ENCODE results near the gene ADAMTS2. TPM values are rescaled to one million over a fixed set of nuclear protein-coding genes. Genes with fewer than 3 reads are reported as not detected.

Gene ADAMTS2
- total RNA-seq, 1 donor from 2014 or later = 6.1 TPM

DNA sequence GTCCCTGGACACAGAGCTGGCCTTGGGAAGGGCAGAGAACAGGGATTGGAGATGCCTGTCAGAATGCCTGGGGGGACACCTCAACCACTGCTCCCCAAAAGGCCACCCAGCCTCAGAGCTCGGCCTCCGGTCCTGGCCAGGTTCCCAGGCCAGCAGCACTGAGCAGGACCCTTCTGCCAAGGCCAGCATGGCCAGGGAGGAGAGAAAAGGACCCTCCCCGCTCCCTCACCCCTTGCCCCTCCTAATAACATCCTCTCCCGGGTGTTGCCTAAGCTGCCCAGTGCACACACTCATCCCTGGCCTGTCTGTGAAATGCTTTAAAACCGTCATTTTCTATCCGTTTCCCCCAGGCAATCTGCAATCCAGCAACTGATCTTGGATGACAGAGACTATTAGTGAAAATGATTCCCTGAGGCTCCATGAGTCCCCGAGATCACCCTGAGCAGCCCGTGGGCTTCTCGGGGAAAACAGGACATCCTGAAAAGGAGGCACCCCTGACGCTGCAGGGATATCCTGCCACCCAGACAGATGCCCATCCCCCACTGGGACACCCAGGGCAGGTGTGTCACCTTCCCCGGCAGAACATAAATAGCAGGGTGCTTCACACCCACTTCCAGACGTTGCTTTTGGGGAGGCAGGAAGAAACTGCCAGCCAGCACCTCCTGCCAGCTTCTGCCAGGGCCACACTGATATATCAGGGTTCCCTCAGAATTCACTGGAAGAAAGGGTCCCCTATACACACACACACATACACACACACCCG is 75.3 kb downstream of the ADAMTS2 start:
- no peak for DNase-seq (ENCODE audit: extremely low read depth, low read depth, low spot score)

DNA sequence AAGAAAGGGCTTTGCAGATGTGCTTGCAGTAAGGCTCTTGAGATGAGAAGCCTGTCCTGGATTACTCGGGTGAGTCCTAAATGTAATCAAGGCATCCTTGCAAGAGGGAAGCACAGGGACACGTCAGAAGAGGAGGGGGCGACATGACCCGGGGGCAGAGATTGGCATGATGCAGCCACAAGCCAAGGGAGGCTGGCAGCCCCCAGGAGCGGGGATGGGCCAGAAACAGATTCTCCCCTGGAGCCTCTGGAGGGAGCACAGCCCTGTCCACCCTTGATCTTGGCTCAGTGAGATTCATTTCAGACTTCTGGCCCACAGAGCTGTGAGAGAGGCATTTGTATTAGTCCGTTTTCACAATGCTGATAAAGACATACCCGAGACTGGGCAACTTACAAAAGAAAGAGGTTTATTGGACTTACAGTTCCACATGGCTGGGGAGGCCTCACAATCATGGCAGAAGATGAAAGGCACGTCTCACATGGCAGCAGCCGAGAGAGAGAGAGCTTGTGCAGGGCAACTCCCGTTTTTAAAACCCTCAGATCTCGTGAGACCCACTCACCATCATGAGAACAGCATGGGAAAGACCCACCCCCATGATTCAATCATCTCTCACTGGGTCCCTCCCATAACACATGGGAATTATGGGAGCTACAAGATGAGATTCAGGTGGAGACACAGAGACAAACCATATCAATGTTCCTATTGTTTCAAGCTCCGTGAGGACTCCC is 76.1 kb downstream of the ADAMTS2 start:
- no peak for DNase-seq (ENCODE audit: extremely low read depth, low read depth, low spot score)

DNA sequence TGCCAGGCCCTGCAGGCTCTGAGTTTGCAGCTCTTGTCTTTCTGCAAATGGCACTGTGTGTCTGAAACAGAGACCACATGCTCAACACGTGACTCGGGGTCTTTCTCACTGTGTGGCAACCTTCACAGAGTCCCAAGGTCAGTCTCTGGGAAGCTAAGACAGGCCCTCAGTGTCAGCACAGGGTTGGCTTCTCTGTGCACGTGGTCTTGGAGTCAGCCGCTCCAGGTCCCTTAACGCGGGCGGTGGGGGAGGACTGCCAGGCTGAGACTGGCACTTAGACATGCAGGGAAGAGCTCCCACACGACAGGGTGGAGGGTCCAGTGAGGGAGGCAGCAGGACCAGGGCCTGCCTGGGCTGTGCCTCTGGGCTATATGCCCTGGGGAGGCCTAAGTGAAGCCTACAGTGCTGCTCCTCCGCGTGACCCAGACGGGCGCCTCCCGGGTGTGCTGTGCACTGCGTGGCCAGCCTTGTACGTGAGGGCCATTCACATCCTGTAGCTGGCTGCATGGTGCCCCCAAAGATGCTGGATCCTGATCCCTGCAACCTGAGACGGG is 76.8 kb downstream of the ADAMTS2 start:
- DNase-seq (ENCODE audit: extremely low read depth, low read depth, low spot score) = no peak

DNA sequence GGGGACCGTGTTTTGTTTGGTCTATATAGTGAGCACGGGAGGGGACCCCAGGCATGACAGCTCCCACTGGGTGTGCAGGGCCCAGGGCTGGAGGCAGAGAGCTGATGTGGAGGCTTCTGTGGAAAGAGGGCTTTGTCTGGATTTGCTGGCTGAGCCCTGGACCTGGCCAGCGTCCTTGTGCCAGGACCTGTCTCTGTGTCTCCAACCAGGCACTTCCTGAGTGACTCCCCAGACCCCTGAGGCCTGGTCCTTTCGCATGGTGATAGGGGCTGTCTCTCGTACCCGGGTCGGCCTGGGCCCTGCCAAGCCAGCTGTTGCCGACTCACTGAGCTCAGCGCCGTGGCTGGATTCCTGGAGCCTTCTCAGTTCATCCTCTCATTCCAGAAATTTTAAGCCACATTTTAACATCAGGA is 77.6 kb downstream of the ADAMTS2 start:
- DNase-seq (ENCODE audit: extremely low read depth, low read depth, low spot score) = no peak

DNA sequence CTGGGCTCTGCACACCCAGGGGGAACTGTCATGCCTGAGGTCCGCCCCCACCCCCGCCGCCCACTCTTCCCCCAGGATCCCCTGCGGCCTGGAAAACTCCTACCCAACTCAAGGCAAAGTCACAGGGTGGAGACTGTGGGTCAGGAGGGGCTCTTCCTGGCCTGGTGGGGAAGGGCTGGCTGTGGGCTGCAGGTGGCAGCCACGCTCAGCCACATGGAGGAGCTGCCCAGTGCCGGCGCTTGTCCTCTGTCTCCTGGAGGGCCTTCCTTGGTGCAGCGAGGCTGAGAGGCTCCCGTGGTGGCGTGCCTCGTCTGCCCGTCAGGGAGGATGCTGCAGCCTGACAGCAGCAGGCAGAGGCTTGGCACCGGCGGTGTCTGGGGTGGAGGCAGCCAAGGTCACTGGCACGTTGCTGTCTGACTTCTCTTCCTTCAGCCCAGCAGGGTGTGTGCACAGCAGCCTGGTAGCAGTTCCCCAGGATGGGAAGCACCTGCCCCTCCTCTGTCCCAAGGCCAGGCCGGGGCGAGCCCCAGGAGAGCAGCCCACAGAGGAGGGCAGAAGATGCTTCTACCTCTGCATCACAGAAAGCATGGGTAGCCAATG is 78.1 kb downstream of the ADAMTS2 start:
- DNase-seq (ENCODE audit: extremely low read depth, low read depth, low spot score) = no peak

DNA sequence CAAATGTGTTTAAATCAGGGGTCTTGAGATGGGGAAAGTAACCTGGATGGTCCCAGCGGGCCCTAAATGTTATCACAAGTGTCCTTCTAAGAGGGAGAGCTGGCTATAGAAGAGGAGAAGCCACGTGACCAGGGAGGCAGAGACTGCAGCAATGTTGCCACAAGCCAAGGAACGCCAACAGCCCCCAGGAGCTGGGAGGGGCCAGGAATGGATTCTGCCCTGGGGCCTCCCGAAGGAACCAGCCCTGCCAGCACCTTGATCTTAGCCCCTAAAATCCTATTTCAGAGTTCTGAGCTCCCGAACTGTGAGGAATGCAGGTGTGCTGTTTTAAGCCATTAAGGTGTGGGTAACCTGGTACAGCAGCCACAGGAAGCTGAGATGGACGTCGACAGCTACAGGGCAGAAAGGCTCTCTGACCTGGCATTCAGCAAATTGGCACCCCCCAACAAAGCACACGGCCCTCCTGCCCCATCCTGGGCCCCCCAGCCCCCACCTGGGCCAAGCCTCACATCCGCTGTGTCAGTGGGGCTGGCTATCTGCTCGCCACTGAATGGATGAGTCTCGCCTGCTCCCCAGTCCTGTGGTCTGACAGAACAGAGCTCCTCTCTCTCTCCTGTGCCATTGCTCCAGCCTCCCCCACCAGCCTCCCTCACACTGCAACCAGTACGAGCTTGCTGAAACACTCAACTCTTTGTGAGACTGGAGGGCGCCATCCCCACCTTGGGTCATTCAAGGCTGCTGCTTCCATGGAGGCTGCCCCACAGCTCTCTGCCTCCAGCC is 78.8 kb downstream of the ADAMTS2 start:
- no peak for DNase-seq (ENCODE audit: extremely low read depth, low read depth, low spot score)

DNA sequence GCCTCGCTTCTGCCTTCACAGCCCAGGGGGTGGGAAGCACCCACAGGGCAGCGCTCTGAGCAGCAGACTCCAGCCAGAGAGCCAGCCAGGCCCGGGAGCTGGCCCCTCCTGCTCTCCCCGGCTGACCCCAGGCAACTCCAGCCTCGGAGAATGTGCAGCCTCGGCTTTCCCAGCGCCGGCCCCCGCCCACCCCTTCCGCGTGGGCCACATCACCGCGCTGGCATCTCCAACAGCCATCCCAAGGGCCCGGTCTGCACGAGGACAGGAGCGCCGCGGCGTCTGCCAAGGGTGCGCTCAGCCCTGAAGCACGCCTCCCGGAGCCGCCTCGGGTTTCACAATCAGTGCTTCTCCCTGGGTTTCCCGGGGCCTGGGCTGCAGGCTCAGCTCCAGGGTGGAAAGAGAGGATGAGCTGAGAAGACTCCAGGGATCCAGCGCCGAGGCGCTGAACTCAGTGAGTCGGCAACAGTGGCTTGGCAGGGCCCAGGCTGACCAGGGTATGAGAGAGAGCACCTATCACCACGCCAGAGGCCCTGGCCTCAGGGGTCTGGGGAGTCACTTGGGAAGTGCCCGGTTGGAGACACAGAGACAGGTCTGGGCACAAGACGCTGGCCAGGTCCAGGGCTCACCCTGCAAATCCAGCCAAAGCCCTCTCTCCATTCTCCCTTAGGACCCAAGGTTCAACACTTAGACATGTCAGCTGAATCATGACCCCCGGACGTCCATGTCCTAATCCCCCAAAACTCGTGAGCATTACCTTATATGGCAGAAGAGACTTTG is 79.6 kb downstream of the ADAMTS2 start:
- no peak for DNase-seq (ENCODE audit: extremely low read depth, low read depth, low spot score)

DNA sequence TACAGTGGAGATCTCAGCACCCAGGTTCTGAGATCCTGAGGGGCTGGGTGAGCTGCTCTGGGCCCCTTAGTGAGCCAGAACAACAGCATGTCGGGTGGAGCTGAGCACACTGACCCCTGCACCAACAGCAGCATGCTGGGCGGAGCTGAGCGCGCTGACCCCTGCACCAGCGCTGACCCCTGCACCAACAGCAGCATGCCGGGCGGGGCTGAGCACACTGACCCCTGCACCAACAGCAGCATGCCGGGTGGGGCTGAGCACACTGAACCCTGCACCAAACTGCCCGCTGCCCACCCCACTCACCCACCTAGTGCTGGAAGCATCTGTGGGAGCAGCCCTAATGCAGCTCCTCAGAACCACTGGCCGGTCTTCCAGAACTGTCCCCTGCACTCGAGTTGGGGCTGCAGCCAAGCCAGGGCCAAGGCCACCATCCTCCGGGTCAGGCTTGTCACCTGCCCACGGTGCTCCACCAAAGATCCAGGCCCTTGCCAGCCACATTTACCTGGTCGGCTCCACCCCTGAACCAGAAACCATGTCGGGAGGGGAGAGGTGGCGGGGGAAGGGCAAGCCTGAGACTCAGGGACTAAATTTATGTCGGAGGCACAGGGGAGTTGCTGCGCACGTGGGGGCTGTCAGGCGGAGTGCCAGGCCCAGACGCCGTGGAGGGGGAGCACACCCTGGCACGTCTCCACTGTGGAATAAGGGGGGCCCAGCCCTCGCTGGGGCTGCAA is 80.3 kb downstream of the ADAMTS2 start:
- no peak for DNase-seq (ENCODE audit: extremely low read depth, low read depth, low spot score)

DNA sequence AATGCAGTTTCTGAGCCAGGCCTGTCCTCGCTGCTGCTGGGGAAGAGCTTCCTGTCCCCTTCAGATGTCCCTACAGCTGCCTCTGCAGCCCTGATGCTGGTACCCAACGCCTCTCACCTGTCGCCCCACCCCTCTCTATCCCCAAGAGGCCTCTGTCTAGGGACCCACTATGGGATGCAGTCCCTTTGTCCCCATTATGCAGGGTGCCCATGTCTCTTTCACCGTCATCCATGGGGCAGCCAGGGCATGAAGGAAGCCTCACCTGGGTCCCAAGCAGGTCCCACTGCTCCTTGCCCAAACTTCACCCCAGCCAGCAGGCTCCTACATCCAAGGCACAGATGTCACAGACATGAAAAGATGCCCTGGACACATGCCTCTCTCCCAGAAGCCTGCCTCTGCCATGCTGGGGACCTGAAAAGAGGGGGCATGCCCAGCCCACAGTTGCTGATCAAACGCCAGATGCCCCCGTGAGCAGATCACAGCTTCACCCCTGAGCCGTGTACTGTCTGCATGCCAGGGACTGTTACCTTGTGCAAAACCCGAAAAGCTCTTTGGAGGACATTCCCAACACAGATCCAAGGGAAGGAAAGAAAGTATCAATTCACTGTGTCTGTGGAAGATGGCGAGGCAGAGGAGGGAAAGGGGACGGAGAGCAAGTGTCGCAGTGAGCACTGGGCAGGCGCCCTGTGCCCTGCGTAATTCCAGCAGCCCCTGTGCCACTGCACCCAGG is 81.0 kb downstream of the ADAMTS2 start:
- DNase-seq (ENCODE audit: extremely low read depth, low read depth, low spot score) = no peak

DNA sequence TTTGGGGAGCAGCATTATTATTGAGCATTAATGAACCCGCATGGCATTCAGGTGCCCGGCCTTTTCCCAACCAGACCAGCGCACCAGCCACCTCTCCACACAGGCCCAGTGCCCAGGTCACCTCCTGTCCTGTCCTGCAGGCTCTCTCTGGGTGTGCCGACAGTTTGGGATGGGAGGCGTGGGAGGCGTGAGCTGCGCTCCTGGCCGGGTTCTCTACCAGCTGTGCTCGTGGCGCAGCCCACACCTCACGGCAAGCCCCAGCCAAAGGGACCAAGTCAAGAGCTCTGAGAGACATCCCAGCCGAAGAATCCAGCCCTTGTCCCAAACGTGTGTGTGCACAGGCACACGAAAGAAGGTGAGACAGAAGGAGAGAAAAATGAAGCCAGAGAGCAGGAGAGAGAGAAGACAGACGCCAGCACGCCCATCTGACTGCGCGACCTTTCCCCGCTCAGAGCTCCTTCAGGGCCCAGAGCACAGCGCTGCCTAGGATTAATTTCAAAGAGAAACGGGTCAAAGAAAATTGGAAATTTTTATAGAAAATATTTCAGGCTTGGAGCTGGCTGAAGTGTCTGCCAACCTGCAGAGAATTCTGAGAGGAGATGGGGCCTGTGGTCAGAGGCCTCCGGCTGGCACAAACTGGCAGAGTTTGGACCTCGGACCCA is 81.7 kb downstream of the ADAMTS2 start:
- no peak for DNase-seq (ENCODE audit: extremely low read depth, low read depth, low spot score)

DNA sequence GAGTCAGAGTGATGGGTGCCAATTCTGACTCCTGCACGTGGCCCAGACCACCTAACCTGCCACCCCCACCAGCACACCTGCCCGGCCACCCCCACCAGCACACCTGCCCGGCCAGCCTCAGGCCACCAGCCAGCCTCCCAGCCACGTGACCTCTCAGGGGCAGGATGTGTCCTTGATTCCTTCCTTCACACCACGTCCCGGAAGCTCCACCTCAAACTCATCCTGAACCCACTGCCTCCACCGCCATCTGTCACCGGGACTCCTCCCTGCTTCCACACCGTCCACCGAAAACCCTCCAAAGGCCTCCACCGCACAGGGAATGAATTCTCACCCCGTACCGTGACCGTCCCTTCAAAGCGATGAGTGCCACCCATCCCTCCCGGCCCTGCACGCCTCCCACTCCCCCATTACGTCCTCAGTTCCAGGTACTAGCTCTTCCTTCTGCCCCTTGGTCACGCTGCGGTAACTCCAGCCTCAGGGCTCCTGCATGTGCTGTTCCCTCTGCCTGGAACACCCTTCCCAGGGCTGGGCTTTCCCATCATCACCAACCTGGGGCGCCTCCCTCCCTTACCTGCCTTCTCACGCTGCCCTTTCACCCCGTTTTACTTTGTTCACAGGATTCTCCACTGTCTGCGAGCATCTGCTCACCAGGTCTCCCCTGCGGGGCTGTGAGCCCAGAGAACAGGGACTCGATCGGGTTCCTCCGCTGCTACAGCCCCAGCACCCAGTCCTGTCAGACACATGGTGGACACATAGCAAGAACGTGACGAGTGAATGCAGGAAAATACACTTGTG is 82.9 kb downstream of the ADAMTS2 start:
- no peak for DNase-seq (ENCODE audit: extremely low read depth, low read depth, low spot score)

DNA sequence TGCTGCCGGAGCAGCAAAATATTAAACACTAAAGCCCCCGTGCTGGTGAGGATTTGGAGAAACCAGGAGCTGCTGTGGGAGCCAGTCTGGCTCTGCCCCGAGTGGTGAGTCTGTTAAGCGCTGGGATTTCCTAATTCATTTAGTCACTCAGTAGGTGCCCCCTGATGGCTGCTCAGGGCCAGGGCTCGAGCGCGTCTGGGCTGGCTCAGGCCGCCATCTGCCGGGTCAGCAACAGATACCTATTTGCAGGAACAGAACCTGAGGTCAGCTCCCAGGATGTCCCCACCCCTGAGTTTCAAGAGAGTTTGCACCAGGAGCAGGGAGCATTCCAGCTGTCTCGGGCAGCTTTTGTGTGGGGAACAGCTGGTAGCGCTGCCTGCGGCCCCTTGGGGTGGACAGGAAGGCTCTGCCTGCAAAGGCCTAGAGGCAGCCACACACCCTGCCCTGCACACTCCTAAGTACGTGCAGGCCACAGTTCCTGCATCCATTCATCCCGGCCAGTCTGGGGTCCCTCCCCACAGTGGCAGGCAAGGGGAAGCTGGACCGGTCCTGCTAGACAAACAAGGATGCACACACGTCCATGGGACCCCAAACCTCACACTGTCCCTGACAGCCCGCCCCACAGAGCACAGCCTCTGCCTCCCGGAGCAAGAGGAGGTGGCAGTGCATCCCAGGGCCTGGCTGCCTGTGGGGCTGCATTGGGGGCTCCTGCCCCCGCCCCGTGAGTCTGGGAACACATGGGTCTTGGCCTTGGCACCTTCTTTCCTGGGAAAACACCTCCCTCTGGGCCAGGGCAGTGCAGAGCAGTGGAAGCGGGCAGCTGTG is 83.7 kb downstream of the ADAMTS2 start:
- DNase-seq (ENCODE audit: extremely low read depth, low read depth, low spot score) = no peak

DNA sequence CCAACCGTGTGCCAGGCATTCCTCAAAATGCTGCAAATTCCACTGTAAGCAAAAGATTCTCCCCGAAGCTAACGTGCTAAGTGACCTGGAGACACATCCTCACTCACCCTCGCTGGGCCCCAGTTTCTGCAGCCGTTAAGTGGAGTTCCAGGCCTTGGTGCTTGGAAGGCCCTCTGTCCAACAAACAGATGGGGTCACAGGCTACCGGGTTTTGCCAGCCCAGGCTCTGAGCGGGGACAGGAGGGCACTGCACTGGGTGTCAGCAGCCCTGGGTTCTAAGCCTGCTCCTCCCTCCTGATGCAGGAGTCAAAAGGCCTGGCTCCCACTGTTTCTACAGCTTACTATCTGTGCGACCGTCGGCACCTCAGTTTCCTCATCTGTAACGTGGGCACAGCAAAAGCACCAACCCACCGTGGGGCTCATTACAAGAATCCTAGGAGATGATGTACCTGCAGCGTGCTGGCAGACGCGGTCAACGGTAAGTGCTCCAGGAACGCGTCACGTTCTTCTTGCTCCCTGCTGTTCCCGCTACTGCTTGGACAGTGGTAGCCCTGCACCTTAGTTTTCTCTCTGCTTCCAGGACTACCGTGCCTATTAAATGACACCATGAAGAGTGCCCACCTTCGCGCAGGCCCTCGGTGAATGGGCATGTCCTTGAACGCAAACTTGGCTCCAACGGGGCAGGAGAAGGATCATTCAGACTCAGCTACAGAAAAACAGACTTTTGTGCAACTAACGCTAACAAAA is 84.8 kb downstream of the ADAMTS2 start:
- no peak for DNase-seq (ENCODE audit: extremely low read depth, low read depth, low spot score)

DNA sequence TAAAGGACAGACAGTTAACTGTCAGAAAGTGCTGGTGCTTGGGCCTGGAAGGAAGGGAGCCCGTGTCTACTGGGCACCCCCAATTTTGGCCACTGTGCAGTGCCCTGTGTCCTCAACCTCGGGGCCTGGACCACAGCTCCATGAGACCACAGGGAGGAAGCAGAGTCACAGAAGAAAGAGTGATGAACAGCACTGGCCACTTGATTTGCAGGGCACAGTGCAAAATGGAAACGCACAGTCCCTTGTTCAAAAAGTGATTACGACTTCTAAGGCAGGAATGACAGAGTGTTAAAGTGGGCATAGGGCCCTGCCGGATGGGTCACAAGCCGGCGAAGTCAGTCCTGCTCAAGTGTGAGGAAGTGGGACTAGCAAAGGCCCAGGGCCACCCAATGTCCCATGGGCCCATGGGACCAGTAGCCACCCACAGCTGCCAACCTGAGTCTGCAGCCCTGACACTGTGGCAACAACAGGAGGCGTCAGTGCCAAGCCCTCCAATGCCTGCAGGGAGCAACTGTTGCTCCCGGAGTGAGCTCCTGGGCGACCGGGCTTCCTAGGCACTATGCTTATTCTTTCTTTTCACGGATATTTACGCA is 85.4 kb downstream of the ADAMTS2 start:
- no peak for DNase-seq (ENCODE audit: extremely low read depth, low read depth, low spot score)

DNA sequence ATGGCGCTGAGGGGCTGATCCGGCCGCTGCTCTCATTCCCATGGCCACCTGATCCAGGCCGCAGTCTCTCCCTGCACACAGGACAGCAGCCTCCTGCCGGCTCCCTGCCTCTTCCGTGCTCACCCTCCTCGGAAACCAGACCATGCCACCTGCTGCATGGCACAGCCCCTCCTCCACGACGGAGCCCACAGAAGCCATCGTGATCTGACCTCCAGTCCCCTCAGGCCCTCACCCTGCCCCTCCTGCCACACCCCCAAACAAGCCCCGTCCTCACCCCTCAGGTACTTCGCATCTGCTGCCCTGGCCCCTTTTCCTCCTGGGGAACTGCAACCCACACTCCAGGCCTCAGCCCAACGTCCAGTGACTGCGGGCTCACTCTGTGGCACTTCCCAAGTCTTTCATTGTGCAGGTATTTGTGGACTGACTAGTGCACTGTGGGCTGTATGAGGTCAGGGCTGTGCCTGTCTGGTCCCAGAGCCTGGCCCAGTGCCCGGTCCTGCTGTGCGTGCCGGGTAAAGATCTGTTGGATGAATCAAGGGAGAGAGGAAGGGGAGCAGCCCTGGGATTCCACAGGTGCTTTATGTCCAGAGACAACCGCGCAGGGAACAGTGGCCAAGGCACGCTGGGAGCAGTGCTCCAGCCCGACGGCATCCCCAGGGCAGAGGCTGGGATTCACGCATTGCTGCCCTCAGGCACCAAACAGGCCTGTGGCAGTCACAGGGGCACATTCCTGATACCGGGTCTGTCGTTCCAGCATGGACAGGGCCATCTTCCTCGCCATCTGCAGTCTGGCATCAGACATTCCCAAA is 86.1 kb downstream of the ADAMTS2 start:
- DNase-seq (ENCODE audit: extremely low read depth, low read depth, low spot score) = no peak
